Heart left ventricle (tissue), 16 donors: Measurements from ENCODE around the gene PRXL2A. TPM values are rescaled to one million over a fixed set of nuclear protein-coding genes. Genes with fewer than 3 reads are reported as not detected.

Source experiments
- ATAC-seq, 4 donors: fragments of 200-7000 bp; cut with Tn5 transposase; one replicate each; pipeline ENCODE4 v1.9.1; 2020 to 2022; ENCODE audit warnings: moderate library complexity in 4 of 4, mild to moderate bottlenecking in 3 of 4, moderate number of reproducible peaks in 1 of 4
- DNase-seq, 5 donors: peaks; one replicate each; pipeline ENCODE4 v3.0.0-alpha.2; 2020
- H3K27ac ChIP-seq, 12 donors: fragments of 200-600 bp; sonication (generic) in 4 of 12; one replicate each; pipeline versions ENCODE4 v1.5.0 to v1.8.0; 2016 to 2022; ENCODE audit warnings: mild to moderate bottlenecking in 2 of 12
- H3K27me3 ChIP-seq, 9 donors: fragments of 200-600 bp; sonication (generic) in 2 of 9; one replicate each; pipeline versions ENCODE4 v1.5.1 to v1.8.0; 2016 to 2022; ENCODE audit warnings: mild to moderate bottlenecking in 3 of 9
- H3K36me3 ChIP-seq, 9 donors: fragments of 200-600 bp; sonication (generic) in 2 of 9; one replicate each; pipeline versions ENCODE4 v1.5.0 to v1.8.0; 2018 to 2022; ENCODE audit warnings: mild to moderate bottlenecking in 2 of 9
- H3K4me1 ChIP-seq, 12 donors: fragments of 200-600 bp; sonication (generic) in 4 of 12; one replicate each; pipeline versions ENCODE4 v1.5.0 to v1.8.0; 2016 to 2022; ENCODE audit warnings: mild to moderate bottlenecking in 3 of 12
- H3K4me3 ChIP-seq, 12 donors: fragments of 200-600 bp; sonication (generic) in 4 of 12; one replicate each; pipeline versions ENCODE4 v1.5.0 to v1.8.0; 2017 to 2022; ENCODE audit warnings: mild to moderate bottlenecking in 9 of 12, moderate library complexity in 4 of 12
- H3K9me3 ChIP-seq, 12 donors: fragments of 200-600 bp; sonication (generic) in 4 of 12; one replicate each; pipeline versions ENCODE4 v1.5.0 to v1.8.0; 2016 to 2022; ENCODE audit warnings: mild to moderate bottlenecking in 1 of 12
- CTCF ChIP-seq, 12 donors: fragments of 200-600 bp; sonication (generic) in 4 of 12; IDR thresholded peaks; one replicate each; pipeline versions ENCODE4 v1.5.0 to v1.8.0; 2018 to 2022; ENCODE audit warnings: antibody characterized with exemption in 12 of 12, mild to moderate bottlenecking in 5 of 12
- POLR2A ChIP-seq, 2 donors: fragments of 450-650 bp; IDR thresholded peaks; one replicate each; pipeline ENCODE4 v1.6.1; 2017; ENCODE audit warnings: antibody characterized with exemption in 2 of 2, mild to moderate bottlenecking in 2 of 2, moderate library complexity in 2 of 2
- WGBS, 4 donors: extraction: QIAGEN DNeasy Blood & Tissue Kit in 2 of 4; methylation state at CpG; one replicate each; pipeline versions ENCODE4 v1.1.5 to v1.1.7; 2013 to 2018; 5-methylcytosine and 5-hydroxymethylcytosine counted together
- intact Hi-C, 10 donors: fragments of 100-400 bp; cut with DNase I; formaldehyde crosslinking; loops; one replicate each; pipeline versions ENCODE4 v1.11.1 to v1.14.2; 2022
- polyA plus RNA-seq, 2 donors: library from polyadenylated mRNA; stranded (reverse); fragments of 200-250 nt; gene quantifications; one replicate each; pipeline ENCODE4 v1.2.3, GENCODE V29; 2013
- total RNA-seq, 9 donors: library from RNA; depleted of rRNA in 2 of 9; stranded (reverse); fragments of >200 nt in 2 of 9; fragmentation: NEBNext Ultra II Directional in 3 of 9; extraction: Animal tissue kit (Norgen Biotek cat#: 25700) in 3 of 9; gene quantifications; one replicate each; pipeline versions ENCODE4 v1.1.0 to v1.2.4, GENCODE V29; 2016 to 2023
- donor health status: ischemic (EF 13 %, LVEDD 7.1; RV severe dilation, severe dysfunction).
- donor health status: healthy with polysubstance abuse.
- donor health status: DM: no; HTN: yes; CAD: no.
- donor health status: DM: no; HTN: no; CAD: no.
- donor health status: ischemic (EF 25% LVEDD 6.9; RV normal size, moderate dysfunction).
- donor health status: ischemic (EF 25% LVEDD 5.7; RV mildly dilated, moderate dysfunction).
- donor health status: healthy.
- donor health status: DM: yes; HTN: yes; CAD: no.
- donor health status: ischemic (EF 35%, LVEDD 5.7; RV mildly dilated, moderate dysfunction).
- donor health status: nonischemic (EF 11% LVEDD 7.7; RV severe dilation, severe dysfunction).
- donor health status: DM: yes; HTN: yes; CAD: no.
- donor health status: PGD.
- donor health status: ischemic (EF 29% LVEDD 5.4; RV normal size, mild dysfunction).
- donor health status: nonischemic (EF 23%, LVEDD 6.1; RV moderate dilation, normal function).

PRXL2A gene
- total and polyA plus RNA-seq, 11 donors, result 63.9 to 123 (median 78.5) TPM

GRCh38 chr10:80464557-80465450 lies 56.5 kb downstream of the PRXL2A start:
- peak overlapping the region; percentile 68 to 99 (median 80) for H3K27ac ChIP-seq
- ATAC-seq (peak; percentile 24 to 50 (median 42)), DNase-seq (peak; percentile 49 to 65 (median 53))
- H3K27me3 ChIP-seq, result no peaks in the 10 kb centered on the region
- H3K36me3 ChIP-seq, result peaks cover 0 to 14% (median 5%) of the 10 kb centered on the region in 9 donors
- no peaks in the 10 kb centered on the region for H3K9me3 ChIP-seq
- intact Hi-C loops, result no loop called here
- WGBS, 4 donors, result 17 to 39% (median 28%) methylated on average over 6 to 14 of the region's 14 CpGs
- peak overlapping the region in 10 of 12 donors; percentile 5 to 46 (median 38) for H3K4me3 ChIP-seq
- TF ChIP-seq CTCF (IDR thresholded peaks at IDR 0.05) (no peak), POLR2A (IDR thresholded peaks at IDR 0.05) (no peak)
- H3K4me1 ChIP-seq, result peaks cover 32 to 100% (median 92%) of the 10 kb centered on the region in 12 donors

- no peak for TF ChIP-seq CTCF (IDR thresholded peaks at IDR 0.05)
- TF ChIP-seq POLR2A (IDR thresholded peaks at IDR 0.05), result no peak
- no peaks in the 10 kb centered on the region for H3K27me3 ChIP-seq
- peak overlapping the region; percentile 68 to 99 (median 80) for H3K27ac ChIP-seq
- peaks cover 32 to 100% (median 89%) of the 10 kb centered on the region in 12 donors for H3K4me1 ChIP-seq
- WGBS, 4 donors, result 38 to 56% (median 46%) methylated on average over 3 of the region's 3 CpGs
- DNase-seq (no peak), ATAC-seq (no peak)
- H3K9me3 ChIP-seq, result no peaks in the 10 kb centered on the region
- intact Hi-C loops, result no loop called here
- peak overlapping the region in 10 of 12 donors; percentile 5 to 46 (median 38) for H3K4me3 ChIP-seq
- peaks cover 0 to 20% (median 11%) of the 10 kb centered on the region in 9 donors for H3K36me3 ChIP-seq
These were observed 57.1 kb downstream of the PRXL2A start for GRCh38 chr10:80465451-80465835.

GRCh38 chr10:80465839-80466590 lies 57.7 kb downstream of the PRXL2A start:
- no peak for ATAC-seq
- Histone ChIP-seq H3K4me3 (peak overlapping the region in 5 of 12 donors; percentile 9 to 46 (median 40)), H3K27me3 (no peaks in the 10 kb centered on the region), H3K4me1 (peaks cover 30 to 100% (median 86%) of the 10 kb centered on the region in 12 donors), H3K36me3 (peaks cover 0 to 26% (median 12%) of the 10 kb centered on the region in 9 donors), H3K9me3 (no peaks in the 10 kb centered on the region), H3K27ac (peak overlapping the region; percentile 68 to 99 (median 82))
- intact Hi-C loops, result no loop called here
- TF ChIP-seq CTCF (IDR thresholded peaks at IDR 0.05) (no peak), POLR2A (IDR thresholded peaks at IDR 0.05) (no peak)
- 86 to 90% (median 88%) methylated on average over 10 of the region's 10 CpGs for WGBS, 4 donors
- DNase-seq, result no peak
